ENCODE data around the gene CAPZB.

The CAPZB gene

DNA sequence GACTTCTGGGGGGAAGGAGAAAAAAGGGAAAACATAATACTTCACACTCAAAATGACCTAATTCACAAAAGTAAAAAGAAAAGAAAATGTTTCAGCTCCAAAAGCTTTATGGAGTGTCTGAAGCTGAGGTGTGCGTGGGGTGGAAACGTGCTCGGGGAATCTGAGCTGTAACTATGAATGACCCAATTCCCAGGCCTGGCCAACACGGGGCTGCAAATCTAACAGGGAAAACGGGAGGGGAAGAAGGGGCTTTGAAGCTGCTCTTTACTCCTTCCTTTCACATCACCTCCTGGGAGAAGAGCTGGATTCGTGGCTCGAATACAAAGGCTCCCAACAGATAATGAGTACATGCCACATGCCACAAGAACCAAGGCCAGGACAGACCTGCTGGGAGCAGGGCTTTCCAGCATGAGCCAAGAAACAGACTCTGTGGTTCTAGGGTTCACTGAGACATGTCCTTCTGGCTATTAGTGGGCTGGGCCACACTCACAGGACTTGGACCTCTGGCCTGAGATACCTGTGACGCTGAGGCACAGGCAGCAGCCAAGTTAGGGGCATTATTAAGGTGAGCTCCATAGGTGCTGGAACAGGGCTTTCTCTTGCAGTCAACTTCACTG lies 121.7 kb downstream of the CAPZB start:
- DNase-seq: no peak

DNA sequence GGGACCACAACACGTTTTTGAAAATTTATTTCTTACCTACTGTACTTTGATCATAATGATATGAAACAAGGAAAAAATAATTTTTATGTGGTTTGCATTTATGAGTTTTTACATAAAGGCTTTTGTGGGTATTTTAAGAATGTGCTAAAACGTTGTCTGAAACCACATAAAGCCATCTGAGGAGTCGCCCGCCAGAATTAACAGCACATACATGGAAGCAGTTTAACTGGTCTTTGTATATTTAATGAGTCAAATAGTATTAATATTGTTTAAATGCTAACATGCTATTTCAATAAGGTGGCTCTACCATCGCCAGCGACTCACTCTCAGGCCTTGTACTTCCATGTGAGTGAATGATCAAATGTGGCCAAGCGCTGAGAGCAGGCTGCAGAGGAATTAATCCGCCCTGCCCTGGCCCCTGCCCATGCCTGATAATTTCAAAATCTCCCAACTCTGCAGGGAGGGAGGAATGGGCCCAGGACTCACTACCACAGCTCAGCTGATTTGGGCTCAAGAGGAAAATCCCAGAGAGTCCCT lies 123.7 kb downstream of the CAPZB start:
- no peak for DNase-seq

DNA sequence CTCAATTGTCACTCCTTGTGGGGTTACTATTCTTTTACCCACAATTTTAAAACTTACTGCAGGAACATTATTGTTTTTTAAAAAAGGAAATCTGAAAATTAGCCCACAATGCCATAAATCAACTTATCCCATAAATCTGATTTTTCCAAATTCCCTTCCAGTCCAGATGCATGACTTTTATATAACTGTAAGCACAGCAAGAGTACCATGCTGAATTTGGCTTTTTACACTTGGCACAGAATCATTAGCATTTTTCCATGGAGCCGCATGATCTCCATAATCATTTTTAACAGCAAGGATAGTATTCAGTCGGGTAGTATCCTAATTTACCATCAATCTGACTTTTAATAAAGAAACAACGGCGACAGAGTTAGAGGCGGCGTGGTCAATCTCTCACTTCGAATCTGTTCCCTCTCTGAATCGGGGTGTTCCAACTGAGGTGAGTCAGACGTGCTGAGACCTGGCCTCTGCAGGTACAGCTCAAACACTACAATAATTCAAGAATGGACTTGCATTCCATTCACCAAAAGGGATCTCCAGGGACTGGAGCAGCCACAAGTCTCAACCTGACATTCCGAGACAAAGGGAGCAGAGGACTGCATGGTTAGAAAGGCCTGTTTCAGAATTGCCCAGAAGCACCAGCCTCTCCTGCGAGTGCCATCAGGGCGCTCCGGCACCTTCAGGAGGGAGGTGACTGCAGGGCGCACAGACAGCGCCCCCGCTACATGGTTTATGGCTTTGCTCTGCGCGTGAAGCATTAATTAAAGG lies 124.3 kb downstream of the CAPZB start:
- DNase-seq: no peak

DNA sequence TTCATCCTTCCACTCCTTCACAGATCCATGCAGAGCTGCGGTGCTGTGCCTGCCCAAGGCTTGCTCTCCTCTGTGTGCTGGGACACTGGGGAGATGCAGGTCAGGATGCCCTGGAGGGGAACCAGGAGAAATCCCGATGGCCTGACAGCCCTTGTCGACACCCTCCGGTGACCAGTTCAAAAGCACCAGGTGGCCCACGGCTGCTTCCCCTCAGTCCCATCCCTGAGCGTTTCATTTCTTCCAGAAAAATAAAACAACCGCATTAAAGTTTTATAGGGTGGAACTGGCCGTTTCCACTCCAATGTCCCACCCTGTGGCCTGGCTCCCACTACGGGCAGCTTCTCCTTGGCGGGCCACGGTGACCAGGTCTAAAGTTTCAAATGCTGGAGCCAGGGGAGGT lies 124.9 kb downstream of the CAPZB start:
- DNase-seq: no peak

GRCh38 chr1:19360016-19360415 lies 125.3 kb downstream of the CAPZB start:
- no peak for DNase-seq

DNA sequence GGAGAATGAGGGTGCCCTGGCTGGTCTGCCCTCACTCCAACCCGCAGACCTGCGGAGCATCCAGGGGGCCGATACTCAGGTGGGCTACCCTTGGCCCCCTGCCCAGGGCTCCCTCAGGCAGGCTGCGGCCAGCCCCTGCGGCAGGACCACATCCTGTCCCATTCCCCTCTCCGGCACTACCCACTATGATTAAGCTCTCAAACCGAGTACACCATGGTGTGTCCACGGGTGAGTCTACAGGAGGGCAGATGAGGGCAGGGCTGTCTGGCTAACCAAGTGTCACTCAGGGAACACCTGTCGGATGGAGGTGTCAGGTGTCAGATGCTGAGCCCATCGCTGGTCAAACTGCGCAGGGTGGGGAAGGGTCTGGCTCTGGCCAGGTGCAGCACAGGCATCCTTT lies 126.0 kb downstream of the CAPZB start:
- DNase-seq: no peak

GRCh38 chr1:19358710-19359109 lies 126.6 kb downstream of the CAPZB start:
- DNase-seq: no peak

DNA sequence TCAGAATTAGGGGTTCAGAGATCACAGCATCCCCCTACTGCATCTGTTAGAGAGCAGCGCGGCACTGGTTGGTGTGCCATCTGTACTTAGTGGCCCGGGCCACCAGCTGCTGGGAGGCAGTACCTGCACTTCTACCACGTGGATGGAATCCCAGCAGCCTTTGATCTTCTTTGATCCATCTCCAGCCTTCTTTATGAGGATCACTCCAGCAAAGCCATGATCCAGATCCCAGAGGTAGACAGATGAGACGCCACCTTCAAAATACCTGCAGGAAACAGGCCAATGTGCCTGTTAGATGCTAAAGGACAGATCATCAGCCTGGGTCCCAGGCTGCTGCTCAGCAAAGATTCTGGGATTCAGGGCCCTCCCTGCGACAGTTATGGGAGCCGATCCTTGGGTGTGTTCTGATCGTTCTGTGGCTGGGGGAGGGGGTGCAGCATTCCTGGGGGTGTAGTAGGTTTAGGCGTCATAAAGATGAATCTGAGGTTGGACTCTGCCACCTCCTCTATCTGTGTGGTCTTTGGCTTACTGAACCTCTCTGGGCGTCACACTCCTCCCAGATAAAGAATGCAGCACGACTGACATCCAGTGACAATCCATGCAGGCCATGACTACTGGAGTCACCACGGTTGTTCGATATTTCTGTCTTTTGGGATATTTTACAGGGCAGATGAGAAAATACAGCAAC lies 127.9 kb downstream of the CAPZB start:
- no peak for DNase-seq

- DNase-seq: no peak
Observed at GRCh38 chr1:19356266-19356665, 129.1 kb downstream of the CAPZB start.

GRCh38 chr1:19354531-19354981 lies 130.8 kb downstream of the CAPZB start:
- no peak for DNase-seq

DNA sequence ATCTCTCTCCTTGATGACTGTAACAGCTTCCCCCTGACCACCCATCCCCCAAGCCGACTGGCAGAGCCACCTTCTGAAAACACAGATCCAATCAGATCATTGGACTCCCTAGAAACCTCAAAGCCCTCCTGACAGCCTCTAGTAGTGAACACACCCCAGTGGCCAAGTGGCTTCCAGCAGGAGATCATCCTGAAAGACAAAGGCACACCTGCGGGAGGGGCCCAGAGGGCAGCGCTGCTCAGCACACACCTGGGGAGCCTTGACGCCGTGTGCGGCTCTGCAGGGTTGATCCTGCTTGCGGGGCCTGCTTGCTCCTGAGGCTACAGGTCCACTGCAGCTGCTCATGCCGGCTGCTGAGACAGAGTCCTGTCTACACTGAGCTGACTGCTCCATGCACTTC lies 131.7 kb downstream of the CAPZB start:
- no peak for DNase-seq

- DNase-seq: no peak
Observed at GRCh38 chr1:19352839-19353238, 132.5 kb downstream of the CAPZB start.

DNA sequence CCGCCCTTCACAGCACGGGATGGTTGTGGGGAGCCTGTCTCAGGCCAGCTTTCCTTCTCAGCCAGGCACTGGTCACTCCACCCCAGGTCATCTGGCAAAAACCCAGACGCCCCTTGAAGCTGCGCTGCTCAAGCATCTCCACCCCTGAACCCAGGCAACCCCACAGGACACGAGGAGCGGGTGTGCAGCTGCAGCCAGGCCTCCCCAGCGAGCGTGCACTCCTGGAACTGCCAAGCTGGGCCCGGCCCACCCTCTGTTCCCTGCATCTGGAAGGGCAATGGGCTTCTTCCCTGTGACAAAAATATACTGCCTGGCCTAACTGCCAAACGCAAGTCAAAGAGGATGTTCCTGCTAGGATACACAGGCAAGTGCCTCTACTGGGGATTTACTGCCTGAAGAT lies 133.5 kb downstream of the CAPZB start:
- DNase-seq: no peak

GRCh38 chr1:19350566-19350965 lies 134.8 kb downstream of the CAPZB start:
- DNase-seq: no peak

- no peak for DNase-seq
Observed at GRCh38 chr1:19349999-19350398, 135.3 kb downstream of the CAPZB start.

DNA sequence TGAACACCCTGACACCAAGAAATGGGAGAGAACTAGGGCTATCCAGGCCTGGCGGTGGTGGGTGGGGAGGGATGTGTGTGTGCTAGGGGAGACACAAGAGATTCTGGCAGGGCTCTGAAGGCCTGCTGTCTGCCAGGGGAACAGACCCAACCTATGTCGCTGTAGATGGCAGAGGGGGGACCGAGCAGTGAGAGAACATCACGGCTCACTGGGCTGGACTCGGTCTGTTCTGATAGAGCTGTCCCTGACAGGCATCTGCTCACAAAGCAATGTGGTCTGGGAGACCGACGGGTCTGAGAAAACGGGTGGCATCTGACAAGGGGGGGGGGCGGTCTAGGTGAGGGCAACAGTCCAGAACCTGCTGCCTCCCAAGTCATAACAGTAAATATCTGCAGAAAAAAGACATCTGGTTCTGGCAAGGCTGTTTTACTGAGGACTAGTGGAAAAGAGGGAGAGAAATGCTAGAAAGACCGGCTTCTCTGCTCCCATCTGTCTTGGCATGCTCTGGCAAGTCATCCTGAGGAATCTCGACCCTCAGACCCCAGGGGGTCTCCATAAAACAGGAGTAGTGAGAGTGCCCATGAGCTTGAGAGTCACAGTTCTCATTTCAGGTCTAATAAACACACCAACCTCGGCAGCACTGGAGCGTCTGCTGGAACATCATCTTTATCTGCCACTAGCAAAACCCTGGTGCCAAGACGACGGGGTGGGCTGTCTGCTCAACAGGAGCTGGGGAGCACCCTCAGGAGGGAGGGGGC lies 136.7 kb downstream of the CAPZB start:
- DNase-seq: no peak

DNA sequence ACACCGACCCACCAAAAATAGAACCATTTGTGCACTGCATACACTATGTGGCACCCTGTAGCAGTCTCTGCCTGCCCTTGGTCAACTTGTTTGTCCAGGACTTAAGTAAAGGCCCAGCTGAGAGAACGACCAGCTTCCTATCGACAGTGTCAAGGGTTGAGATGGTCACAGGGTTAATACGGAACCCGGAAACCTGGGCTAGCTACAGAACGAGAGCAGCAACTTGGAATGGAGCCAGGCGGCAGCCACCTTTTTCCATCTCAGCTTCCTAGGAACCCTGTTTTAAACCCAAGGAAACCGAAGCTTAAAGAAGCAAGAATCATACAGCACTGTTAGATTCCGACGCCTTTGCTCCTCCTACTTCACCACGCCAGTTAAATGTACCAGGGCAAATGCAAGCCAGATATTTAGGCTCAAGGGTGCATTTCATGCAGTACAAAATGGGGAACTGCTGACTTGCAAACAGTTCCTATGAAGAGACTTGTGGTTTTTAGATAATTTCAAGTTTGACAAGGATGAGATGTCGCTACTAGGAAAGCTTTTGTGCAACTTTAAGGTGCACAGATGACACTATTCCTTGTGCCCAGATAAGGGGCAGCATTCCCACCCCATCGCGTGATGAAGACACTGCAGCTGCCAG lies 137.7 kb downstream of the CAPZB start:
- DNase-seq: no peak

DNA sequence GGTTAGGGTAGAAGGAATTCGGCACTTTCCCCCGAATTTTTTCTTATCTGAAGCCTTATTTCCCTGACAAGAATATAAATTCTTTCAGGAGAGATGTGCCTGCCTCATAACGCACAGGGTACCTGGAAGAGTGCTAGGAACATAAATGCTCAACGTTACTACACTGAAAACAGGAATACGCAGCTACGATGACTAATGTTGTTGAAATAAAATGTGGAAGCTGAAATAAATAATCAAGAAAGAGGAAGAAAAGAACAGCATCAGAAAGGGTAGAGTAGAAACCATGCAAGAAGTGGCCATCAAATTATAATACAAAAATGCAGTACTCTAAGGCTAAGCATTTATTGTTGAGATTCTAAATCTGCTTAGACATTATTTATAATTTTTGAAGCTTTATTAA lies 139.3 kb downstream of the CAPZB start:
- no peak for DNase-seq

DNA sequence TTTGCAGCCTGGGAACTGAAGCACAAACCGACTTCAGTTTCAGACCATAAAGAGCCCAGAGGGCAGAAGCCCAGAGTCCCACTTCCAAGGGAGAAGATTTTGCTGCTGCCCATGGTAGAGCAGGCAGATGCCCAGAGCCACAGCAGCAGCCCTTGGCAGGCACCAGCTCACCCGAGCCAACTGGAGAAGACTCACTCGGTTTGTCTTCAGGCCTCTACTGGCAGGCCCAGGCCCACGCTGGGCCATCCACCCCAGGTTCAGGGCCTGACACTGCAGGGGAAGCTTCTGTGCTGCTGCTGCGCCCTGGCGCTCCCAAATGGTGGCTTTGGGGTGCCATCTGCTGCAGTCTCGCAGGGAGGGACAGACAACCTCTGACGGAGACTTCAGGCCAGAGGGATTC lies 139.9 kb downstream of the CAPZB start:
- no peak for DNase-seq

GRCh38 chr1:19344831-19345230 lies 140.5 kb downstream of the CAPZB start:
- no peak for DNase-seq

- DNase-seq: peak; percentile 12
Observed at GRCh38 chr1:19344372-19344810, 140.9 kb downstream of the CAPZB start.

DNA sequence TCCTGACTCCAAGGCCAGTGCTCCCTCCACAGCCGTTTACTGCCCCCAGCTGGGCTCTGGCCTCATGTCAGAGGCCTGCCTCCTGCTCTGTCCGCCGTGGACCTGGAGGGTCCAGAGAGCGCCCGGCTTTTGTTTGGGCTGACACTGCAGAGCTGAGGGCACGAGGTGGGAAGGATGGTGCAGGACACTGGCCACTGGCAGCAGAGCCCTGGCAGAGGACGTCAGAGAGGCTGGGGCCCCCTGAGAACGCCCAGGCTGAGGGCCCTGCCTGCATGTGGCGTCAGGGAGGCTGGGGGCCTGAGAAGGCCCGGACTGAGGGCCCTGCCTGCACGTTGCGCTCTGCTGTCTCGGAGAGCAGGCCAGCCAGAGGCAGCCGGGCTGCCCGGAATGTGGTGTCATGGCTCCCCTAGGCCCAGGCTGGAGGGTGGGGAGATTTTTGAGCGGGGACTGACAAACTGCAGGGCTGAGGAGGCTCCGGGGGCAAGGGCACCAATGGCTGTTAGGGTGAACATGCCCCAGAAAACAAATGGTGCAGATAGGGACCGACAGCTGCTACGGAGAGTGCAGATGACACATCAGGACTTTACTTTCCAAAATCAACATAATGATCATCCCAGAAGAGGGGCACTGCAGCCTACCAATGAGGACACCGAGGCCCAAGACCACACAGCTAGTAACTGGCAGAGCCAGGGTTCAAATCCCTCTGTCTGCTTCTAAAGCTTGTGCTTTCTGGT lies 141.6 kb downstream of the CAPZB start:
- no peak for DNase-seq

All from CD4-positive, alpha-beta T cell treated with Interferon gamma for 1 hour (primary cell).